Nephron (organoid): ENCODE measurements around the gene NEAT1.
A peak's percentile ranks its signal among the peaks of the same experiment; 100 is the strongest.
"Not testable (repeated sequence)": the region's sequence is repeated elsewhere in the genome, so short reads cannot be mapped to it uniquely, and the experiment has no call there.

Experiments used
- H3K27ac Mint-ChIP-seq, 3 experiments: 2 replicates each; pipeline ENCODE4 v1.8.0; 2020; ENCODE audit warnings: mixed read lengths in 3 of 3, mild to moderate bottlenecking in 2 of 3, moderate library complexity in 1 of 3
- H3K27me3 Mint-ChIP-seq: 2 replicates; pipeline ENCODE4 v1.8.0; 2021; ENCODE audit warnings: low read depth, mild to moderate bottlenecking, moderate library complexity, mixed read lengths
- H3K36me3 Mint-ChIP-seq: 2 replicates; pipeline ENCODE4 v1.8.0; 2020; ENCODE audit warnings: low read depth, mixed read lengths
- H3K4me1 Mint-ChIP-seq: 2 replicates; pipeline ENCODE4 v1.8.0; 2020; ENCODE audit warnings: mixed read lengths
- H3K4me3 Mint-ChIP-seq, 3 experiments: 2 replicates each; pipeline ENCODE4 v1.8.0; 2020; ENCODE audit warnings: mild to moderate bottlenecking in 3 of 3, mixed read lengths in 3 of 3, moderate library complexity in 2 of 3
- H3K9me3 Mint-ChIP-seq: 2 replicates; pipeline ENCODE4 v1.8.0; 2020; ENCODE audit warnings: mixed read lengths
- TF ChIP-seq, protein P1 (sequence below), 3 experiments: fragments of 200-600 bp; sonication (generic); IDR thresholded peaks; one replicate each; pipeline ENCODE4 v1.5.0; 2021; ENCODE audit warnings: antibody characterized with exemption in 3 of 3; ENCODE audit not compliant: unreplicated experiment in 3 of 3

Gene NEAT1

DNA sequence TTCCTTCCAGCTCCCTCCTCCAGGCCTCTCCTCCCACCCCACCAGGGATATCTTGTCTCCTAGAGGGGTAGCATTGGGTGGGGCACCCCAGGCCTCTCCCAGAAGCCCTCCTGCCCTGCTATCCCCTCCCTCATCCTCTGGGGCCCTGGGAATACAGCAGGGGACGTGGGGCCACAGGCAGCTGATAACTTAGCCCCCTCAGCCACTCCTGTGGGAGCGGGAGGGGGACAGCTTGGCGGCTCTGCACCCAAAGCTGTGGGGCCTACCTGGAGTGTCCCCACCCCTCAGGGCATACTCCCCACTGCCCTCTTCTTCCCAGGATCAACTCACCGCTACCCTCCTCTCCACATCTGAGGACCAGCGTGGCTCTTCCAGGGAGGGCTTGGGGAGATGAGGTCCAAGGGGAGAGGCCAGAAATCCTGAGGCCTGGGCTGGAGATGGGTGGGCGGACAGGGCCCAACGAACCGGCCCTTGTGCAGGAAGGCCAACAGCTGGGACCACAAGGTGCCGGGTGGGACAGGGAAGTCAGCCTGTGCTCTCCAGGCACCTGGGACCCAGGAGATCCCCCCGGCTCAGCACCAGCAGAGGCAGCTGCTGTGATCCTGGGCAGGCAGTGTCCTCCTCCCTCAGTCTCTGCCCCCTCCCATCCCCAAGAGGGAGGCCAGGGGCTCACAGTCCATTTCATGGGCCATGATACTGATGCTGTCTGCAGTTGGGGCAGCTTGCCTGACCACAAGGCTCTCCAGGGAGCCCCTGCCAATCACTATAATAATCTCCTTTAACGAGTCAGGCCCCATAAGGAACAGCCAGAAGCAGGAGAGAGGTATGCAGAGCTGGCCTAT lies 23.2 kb downstream of the NEAT1 start:
- Mint-ChIP-seq H3K9me3 (peaks cover 4% of the 10 kb centered on the region), H3K27me3 (no peaks in the 10 kb centered on the region), H3K4me3 (no peak overlapping the region), H3K36me3 (peaks cover 35% of the 10 kb centered on the region), H3K4me1 (peaks cover 21% of the 10 kb centered on the region), H3K27ac (no peak overlapping the region)
- TF ChIP-seq, protein P1, sequence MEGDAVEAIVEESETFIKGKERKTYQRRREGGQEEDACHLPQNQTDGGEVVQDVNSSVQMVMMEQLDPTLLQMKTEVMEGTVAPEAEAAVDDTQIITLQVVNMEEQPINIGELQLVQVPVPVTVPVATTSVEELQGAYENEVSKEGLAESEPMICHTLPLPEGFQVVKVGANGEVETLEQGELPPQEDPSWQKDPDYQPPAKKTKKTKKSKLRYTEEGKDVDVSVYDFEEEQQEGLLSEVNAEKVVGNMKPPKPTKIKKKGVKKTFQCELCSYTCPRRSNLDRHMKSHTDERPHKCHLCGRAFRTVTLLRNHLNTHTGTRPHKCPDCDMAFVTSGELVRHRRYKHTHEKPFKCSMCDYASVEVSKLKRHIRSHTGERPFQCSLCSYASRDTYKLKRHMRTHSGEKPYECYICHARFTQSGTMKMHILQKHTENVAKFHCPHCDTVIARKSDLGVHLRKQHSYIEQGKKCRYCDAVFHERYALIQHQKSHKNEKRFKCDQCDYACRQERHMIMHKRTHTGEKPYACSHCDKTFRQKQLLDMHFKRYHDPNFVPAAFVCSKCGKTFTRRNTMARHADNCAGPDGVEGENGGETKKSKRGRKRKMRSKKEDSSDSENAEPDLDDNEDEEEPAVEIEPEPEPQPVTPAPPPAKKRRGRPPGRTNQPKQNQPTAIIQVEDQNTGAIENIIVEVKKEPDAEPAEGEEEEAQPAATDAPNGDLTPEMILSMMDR (IDR thresholded peaks at IDR 0.05; ENCODE audit: unreplicated experiment in 3 of 3): no peak

DNA sequence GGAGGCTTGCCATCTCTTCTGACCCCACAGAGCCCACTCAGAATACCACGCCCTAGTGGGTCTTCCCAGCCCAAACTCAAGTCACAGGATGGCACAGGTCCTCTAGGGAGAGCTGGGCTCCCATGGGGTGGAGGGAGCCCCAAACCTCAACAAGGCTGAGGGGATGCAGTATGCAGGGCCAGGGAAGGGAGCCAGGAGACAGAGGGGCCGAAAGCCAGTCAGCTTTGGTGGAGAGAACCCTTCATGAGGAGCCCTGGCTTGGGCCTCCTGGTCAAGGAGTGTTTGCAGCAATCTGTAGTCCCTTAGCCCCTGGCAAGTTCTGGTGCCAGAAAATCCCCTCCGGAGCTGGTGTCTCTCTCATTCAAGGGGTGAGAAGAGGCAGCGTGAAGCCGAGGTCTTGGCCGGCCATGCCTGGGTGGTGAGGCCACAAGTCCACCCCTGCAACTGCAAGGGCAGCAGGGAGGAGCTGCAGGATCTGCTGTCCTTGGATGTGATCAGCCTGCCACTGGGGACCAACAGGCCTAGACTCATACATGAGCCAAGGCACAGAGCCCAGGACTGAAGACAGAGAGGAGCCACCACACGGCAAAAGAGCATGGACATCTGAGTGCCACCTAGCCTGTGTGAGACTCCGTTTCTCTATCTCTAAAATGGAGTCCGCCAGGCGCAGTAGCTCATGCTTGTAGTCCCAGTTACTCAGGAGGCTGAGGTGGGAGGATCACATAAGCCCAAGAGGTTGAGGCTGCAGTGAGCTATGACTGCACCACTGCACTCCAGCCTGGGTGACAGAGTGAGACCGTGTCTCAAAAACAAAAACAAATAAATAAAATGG lies 24.1 kb downstream of the NEAT1 start:
- H3K36me3 Mint-ChIP-seq: peaks cover 30% of the 10 kb centered on the region
- H3K4me3 Mint-ChIP-seq: no peak overlapping the region
- no peak overlapping the region for H3K27ac Mint-ChIP-seq
- TF ChIP-seq, protein P1 (IDR thresholded peaks at IDR 0.05; ENCODE audit: unreplicated experiment in 3 of 3): no peak
- H3K9me3 Mint-ChIP-seq: peaks cover 4% of the 10 kb centered on the region
- no peaks in the 10 kb centered on the region for H3K27me3 Mint-ChIP-seq
- H3K4me1 Mint-ChIP-seq: peaks cover 19% of the 10 kb centered on the region

DNA sequence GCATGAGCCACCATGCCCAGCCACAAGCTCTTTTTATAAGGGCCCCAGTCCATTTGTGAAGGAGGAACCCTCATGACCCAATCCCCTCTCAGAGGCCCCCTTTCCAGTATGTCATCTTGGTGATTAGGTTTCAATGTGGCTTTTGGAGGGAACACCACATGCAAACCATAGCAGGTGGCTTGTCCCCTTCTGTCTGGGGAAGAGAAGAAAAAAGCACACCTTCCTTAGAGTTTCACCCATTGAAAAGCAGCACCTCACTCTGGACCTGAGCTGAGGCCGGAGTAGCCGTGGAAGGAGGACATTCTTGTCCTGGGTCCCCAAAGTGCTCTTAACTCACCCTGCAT lies 25.4 kb downstream of the NEAT1 start:
- H3K4me3 Mint-ChIP-seq: no peak overlapping the region
- peaks cover 17% of the 10 kb centered on the region for H3K4me1 Mint-ChIP-seq
- H3K36me3 Mint-ChIP-seq: peaks cover 28% of the 10 kb centered on the region

GRCh38 chr11:65448418-65449105 lies 26.0 kb downstream of the NEAT1 start:
- Mint-ChIP-seq H3K9me3 (peaks cover 6% of the 10 kb centered on the region), H3K27me3 (no peaks in the 10 kb centered on the region), H3K4me3 (no peak overlapping the region), H3K36me3 (peaks cover 26% of the 10 kb centered on the region), H3K27ac (peak overlapping the region in 1 of 3 experiments; percentile 22), H3K4me1 (peaks cover 15% of the 10 kb centered on the region)
- TF ChIP-seq, protein P1 (IDR thresholded peaks at IDR 0.05; ENCODE audit: unreplicated experiment in 3 of 3): no peak

More for the DNA sequence above, 25.4 kb downstream of the NEAT1 start:
- Mint-ChIP-seq H3K9me3 (peaks cover 6% of the 10 kb centered on the region), H3K27me3 (no peaks in the 10 kb centered on the region), H3K27ac (no peak overlapping the region)
- TF ChIP-seq, protein P1 (IDR thresholded peaks at IDR 0.05; ENCODE audit: unreplicated experiment in 3 of 3): no peak

DNA sequence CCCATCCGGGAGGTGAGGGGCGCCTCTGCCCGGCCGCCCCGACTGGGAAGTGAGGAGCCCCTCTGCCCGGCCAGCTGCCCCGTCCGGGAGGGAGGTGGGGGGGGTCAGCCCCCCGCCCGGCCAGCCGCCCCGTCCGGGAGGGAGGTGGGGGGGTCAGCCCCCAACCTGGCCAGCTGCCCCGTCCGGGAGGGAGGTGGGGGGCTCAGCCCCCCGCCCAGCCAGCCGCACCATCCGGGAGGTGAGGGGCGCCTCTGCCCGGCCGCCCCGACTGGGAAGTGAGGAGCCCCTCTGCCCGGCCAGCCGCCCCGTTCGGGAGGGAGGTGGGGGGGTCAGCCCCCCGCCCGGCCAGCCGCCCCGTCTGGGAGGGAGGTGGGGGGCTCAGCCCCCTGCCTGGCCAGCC lies 28.7 kb downstream of the NEAT1 start:
- H3K36me3 Mint-ChIP-seq: peaks cover 16% of the 10 kb centered on the region
- H3K4me3 Mint-ChIP-seq, H3K9me3 Mint-ChIP-seq, H3K27ac Mint-ChIP-seq, H3K27me3 Mint-ChIP-seq: not testable (repeated sequence)
- peaks cover 26% of the 10 kb centered on the region for H3K4me1 Mint-ChIP-seq

- H3K9me3 Mint-ChIP-seq, H3K4me3 Mint-ChIP-seq, H3K27me3 Mint-ChIP-seq: not testable (repeated sequence)
- Mint-ChIP-seq H3K4me1 (peaks cover 30% of the 10 kb centered on the region), H3K27ac (peak overlapping the region; percentile 49 to 91 (median 86)), H3K36me3 (peaks cover 16% of the 10 kb centered on the region)
Observed at GRCh38 chr11:65452259-65452658, 29.7 kb downstream of the NEAT1 start.
